RPMI7951 (cell line): Measurements from ENCODE around the gene SLC44A3. TPM values are rescaled to one million over a fixed set of nuclear protein-coding genes. Genes with fewer than 3 reads are reported as not detected.

Source experiments
- DNase-seq: peaks from one replicate; pipeline ENCODE4 v3.0.0-alpha.2; 2012; ENCODE audit warnings: low read depth
- total RNA-seq: library from RNA; depleted of rRNA; stranded (reverse); fragments of >200 nt; shearing (Covaris generic); gene quantifications from 2 replicates; pipeline ENCODE4 v1.2.3, GENCODE V29; 2014

SLC44A3 gene
- total RNA-seq, 1 experiment from 2014 or later, result 1.1 TPM

DNA sequence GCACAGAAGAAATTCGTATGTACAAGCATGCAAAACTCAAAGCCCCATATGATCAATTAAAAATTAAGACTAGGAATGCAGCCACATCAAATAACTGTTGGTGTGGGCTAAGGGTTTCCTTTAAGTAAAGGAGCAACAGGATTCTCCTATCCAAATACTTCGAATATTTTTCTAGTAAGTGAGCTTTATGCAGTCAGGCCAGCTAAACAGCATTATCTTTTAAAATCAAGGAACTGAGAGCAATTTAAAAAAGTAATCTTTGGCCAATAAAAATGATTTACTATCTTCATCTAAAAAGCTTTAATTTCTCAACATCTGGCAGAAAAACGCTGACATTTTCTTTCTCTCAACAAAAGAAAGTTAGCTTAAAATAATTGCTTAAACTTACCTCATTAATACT is 87.0 kb downstream of the SLC44A3 start:
- DNase-seq, result no peak

DNA sequence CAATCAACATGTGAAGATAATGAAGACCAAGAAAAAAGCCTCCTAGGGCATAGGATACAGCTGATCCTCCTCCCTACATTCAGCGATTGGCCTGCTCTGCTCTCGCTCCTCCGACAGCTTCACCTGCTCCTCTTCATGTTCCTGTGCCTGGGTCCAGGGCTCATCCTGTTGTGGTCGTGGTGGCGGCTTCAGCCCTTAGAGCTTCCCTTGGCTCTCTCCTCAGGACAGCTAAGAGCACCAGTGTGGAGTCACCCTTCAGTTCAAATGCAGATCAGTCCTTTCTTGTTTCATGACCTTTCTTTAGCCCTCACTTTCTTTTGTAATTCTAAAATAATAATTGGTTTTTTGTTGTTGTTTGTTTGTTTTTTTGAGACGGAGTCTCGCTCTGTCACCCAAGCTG is 88.0 kb downstream of the SLC44A3 start:
- no peak for DNase-seq

DNA sequence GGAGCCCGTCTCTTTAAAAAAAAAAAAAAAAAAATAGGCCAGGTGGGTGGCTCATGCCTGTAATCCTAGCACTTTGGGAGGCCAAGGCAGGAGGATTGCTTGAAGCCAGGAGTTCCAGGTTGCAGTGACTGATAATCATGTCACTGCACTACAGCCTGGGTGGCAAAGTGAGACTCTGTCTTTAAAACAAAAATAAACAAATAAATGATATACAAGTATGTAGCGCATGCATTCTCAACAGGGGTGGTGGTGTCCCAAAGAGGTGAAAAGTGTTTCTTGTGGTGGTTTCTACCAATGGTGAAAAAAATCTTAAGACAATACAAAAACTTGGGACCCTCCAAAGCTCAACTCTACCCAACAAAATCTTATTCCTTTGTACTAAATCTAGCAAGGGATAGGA is 88.8 kb downstream of the SLC44A3 start:
- no peak for DNase-seq

DNA sequence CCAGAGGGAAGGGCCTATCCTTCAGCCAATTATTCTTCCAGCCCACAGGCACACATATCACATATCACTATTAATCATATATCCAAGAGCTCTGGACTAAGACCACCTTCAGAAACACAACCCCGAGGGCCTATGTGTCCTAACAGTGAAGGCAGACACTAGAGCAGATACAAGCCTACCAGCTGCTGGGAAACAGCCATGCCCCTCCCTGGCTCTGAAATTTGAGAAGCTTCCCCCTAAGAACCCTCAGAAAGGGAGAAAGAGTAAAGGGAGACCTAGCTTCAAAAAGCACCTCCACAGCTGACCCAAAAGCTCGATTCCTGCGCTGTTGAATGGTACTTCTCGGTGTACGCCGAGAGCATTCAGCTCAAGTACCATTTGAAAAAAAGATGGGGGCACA is 89.3 kb downstream of the SLC44A3 start:
- no peak for DNase-seq

DNA sequence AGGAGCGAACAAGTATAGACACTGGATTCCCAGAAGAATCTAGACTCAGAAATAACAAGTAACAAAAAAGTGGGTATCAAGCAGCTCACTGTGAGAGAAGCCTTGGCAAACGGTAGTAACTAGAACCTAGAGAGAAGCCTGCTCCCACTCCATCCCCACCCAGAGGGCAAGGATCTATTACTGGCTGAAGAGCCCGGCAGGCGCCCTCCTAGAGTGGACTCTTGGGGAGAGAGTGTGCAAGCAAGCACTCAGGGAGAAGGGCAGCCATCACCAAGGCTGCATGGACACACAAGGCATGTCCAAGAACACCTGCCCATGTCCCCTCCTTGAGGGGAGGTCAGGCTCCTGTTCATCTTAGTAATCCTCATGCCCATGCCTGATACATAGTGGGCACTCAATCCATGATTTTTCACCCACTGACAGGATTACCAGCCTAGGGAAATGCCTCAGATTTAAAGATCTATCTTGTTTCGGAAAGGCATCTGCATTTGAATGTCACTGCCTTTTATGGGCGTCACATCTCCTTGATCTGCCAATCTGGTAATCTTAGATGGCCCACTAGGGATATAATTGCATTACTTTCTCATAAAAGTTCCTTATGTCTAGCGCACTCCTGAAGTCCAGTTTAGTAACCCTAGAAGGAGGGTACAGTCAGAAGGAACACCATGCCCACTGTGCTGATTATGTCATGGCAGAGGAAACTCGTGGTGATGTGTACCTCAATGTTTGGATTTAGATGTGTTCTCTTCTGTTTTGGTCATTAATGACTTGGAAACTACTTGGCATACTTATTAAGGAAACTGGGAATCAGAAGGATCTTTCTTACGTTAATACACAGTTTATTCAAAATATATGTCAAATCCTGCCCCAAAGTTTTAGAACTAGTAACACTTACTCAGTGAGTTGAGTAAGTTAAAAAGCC is 92.4 kb downstream of the SLC44A3 start:
- DNase-seq, result no peak

DNA sequence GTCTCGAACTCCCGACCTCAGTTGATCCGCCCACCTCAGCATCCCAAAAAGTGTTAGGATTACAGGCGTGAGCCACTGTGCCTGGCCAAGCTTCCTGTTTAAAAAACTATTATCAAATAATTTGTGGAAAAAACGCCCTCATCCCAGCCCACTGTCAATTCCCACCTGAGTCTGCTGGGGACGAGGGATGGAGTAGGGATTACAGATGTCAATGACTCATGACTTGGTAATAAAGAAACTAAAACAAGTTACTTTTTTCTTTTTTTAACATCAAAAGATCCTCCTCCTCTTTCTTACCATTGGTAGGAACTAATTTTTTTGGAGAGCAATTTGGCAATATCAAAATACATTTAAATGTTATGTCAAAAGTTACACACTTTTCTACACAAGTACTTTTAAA is 97.1 kb downstream of the SLC44A3 start:
- no peak for DNase-seq

DNA sequence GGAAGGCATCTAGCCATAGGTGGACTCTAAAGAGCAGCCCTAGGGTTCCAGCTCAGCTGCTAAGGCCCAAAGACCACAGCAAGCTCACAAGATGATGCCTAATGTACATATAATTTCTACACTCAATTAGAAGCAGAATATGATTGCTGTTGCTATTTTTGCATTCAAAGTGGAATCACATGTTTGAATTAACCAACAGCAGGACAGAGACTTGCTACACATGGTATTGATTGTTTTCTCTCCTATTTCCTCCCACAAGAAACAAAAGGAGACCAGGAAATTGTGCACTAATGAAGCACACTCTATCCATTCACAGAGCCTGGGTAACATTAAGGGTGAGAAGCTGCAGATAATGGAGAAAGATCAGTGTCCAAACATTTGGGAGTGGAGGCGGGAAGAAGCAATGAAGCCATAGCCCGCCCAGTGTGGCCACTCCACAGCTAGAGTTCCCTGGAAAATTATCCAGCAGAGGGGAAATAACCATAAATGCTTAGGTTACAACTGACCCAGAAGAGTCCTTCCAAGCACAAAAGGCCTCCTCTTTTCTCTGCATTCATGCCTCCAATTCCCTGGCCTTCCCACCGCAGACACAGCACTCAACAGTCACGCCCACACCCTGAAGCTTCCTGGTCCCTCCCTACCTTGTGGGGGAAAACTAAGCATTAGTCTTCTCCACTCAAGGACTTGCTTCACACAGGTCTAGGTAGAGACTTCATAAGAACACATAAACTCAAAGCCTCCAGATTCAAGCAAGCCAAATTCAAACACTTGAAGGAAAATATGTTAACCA is 99.3 kb downstream of the SLC44A3 start:
- DNase-seq, result peak; percentile 42

DNA sequence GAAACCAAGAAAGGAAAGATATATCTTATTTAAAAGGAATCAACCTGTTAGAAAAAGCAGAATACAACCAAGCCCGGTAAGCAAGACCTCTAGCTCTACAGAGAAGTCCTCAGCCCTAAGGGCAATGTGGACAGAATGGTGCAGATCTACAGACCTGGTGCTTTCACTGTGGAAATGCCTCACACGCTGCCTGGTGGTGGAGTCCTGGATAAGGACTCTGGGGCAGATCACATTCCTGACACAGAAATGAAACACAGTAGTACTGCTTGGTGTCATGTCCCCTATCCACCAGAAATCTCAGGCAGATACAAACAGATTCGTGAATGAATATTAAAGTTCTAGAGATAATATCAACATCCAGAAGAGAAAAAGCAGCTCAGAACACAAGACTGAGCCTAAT is 99.9 kb downstream of the SLC44A3 start:
- DNase-seq, result peak; percentile 35

DNA sequence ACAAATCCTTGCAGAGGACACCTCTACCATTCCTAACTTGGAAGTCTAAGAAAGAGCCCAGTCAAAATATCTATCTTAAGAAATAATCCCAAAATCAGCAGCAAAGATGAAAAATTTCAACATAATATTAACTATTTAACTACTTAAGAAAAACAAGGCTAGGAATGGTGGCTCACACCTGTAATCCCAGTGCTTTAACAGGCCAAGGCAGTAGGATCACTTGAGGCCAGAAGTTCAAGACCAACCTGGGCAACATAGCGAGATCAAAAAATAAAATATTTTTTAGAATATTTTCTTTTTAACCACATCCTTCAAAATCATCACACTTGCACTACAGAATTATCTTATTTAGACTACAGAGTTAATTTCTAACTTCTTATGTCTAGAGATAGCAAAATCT is 101.8 kb downstream of the SLC44A3 start:
- DNase-seq, result no peak

DNA sequence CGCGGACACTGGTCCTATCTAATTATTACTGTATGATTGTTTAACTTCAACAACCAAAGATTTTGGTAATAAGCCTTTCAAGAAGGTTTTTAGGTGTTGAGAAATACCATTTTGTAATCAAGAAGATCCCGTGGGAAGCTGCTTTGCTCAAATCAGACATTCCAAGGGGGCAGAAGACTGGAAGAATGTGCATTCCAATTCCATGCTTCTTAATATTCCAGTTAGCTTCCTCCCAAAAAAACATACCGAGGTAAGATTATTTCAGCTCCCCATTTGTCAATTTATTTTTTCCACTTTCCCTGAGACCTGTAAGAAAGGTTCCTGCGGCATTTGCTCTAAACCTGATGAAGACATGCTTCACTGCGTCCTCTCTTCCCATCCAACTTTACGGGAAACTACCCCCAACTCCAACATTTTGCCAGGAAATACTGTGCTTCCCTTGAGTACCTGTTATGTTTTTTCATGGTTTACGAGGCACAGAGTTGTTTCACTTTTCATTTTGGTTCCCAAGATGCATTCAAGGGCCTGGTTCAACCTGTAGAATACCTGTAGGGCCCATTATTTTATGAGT is 102.7 kb downstream of the SLC44A3 start:
- peak; percentile 48 for DNase-seq

DNA sequence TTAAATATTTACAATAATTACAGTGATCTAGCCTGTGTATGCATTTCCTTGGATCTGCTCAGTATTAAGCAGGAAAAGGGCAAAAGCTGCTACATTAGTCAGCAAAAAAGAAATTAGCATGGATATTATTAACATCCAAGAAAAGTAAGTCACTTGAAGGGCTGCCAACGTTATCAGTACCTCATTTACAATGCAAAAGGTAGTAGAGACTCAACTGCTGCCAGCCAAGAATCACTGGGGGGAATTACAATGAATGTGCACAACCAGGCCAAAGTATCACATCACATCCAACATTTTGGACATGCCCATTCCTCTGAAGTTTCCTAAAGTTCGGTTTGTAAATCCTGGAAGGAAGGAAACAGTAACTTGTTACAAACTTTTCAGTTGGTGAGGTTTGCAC is 104.8 kb downstream of the SLC44A3 start:
- DNase-seq, result no peak

DNA sequence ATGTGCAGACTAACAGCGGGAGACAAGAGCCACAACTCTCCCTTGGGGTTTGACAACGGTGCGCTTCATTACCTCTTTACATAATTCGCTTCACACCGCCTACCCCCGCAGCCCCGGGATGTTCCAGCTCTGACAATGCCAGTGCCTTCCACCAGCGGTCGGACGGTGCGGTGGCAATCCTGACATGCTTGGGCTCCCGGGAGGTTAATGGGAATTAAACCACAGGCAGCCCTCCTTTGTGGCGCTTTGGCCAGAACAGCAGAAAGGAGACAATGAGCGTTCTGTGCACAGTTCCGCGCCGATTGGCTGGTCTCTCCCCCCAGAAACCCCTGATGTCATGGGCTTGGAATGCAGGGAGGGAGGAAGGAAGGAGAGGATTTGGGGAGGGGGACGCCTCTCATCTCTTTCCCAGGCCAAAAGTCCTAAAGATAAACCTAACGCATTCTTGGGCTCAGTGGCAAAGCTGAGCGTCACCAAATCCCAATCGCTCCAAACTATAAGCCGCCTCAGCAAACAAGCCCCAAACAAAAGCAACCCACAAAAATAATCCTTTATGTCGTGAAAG is 105.5 kb downstream of the SLC44A3 start:
- DNase-seq, result peak; percentile 94

DNA sequence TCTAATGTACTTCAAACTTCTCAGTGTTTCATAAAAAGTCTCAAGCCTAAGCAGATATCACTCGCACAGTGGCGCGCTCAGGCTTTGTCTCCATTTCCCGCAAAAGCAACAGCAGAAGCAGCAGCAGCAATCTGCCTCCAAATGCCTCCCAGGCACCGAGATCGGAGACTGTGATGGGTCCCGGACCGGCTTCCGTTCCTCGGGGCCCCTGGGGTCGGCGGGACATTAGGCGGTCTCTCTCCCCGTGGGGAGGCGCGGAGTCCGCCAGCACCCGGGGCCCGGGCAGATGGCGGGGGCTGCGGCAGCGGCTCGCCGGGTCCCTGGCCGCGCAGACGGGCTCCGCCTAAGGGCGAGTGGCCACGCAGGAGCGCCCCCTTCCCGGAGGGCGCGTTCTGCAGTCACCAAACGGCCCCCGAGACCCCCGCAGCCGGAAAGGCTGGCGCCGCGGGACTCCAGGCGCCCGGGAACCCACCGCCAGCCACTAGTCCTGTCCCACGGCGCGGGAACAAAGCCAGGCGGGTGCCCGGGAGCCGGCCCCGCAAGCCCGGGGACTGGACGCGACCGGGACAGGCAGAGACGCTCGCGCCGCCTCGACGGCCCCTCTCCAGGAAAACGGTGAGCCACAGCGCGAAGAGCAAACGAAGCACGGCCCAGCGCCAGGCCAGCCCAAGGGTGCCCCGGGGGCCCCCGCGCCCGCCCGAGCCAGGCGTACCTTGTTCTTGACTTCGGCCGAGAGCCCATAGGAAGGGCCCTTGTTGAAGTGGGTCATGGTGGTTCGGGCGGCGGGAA is 106.2 kb downstream of the SLC44A3 start:
- DNase-seq, result peak; percentile 55

DNA sequence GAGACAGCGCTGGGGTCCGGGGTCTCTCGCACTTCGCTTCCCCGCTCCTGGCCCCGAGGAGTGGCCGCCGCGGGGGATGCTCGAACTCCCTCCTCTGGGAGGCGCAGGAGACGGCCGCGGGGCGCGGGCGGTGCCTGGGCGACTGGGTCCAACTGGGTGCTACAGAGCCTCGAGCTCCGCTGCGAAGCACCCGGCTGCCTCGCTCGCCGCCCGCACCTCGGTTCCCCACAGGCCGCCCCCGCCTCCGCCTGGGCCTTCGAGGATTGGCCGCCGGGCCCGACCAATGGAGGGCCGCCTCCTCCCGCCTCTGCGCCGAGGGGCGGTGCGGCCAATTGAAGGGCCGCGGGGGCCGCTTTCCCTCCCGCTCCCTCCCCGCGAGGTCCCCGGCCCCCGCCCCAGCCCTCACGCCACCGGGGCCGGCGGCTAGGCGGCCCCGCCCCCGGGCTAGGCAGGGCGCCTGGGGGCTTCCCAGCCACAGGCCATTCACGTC is 106.8 kb downstream of the SLC44A3 start, which contains the start of gene CNN3:
Gene CNN3 (minus strand): TSS at position 196 of the 490 bp plus-strand sequence. CDS start 216 bp downstream, outside the sequence.
- DNase-seq, result peak; percentile 94

DNA sequence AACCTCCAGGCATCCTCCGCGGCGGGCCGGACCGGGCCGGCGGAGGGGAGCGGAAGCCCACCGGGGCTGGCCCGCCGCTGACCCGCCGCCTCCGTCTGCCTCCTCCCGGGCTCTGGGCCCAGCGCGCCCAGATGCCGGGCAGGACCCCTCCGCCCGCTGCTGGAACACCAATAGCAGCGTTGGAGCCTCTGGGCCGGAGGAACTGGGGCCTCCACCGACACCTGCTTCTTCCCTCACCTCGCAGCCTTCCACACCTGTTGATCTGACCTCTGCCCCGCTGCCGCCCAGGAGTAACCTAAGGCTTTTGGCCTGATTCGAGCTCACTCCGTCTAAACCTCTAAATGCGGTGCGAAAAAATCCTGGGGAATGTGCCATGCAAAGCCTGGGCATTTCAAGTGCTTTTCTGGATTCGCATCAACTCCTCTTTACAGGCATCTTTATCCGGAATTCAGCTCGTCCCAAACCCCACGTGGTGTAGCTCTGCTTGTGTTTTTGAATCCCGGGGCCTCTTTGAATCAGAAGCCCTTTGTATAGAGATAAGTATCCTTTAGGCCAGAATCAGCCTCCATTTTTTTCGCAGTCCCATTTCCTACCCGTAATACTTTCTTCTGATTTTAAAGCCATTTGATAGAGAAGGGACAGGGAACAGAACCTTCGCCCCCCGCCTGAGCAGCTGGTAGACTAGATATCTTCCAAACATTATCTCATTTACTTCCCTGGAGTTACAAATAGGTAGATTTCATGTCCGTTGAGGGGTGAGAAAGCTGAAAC is 107.4 kb downstream of the SLC44A3 start:
- peak; percentile 70 for DNase-seq

DNA sequence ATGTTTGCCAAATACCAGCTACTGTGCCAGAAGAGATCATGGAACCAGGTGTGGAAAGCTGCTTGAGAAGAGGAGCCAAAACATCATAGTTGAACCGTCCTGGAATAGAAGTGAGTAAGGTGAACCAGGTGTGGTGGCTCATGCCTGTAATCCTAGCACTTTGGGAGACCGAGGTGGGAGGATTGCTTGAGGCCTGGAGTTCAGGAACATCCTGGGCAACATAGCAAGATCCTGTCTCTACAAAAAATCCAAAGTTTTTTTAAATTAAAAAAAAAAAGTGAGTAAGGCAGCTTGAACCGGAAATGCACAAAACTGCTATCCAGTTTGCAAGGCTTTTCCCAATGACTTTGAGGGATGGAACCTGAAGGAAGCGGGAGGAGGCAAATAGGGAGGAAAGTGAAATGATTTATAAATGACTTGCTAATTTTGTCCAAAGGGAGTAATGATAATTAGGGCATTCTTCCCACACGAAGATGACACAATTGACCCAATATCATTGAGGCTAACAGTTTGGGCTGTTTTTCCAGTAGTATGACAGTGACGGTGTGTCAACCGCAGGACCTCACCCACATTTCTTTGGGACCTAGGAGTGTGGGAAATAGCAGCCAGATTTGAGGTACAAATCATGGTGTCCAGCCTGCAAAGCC is 108.3 kb downstream of the SLC44A3 start:
- DNase-seq, result no peak

DNA sequence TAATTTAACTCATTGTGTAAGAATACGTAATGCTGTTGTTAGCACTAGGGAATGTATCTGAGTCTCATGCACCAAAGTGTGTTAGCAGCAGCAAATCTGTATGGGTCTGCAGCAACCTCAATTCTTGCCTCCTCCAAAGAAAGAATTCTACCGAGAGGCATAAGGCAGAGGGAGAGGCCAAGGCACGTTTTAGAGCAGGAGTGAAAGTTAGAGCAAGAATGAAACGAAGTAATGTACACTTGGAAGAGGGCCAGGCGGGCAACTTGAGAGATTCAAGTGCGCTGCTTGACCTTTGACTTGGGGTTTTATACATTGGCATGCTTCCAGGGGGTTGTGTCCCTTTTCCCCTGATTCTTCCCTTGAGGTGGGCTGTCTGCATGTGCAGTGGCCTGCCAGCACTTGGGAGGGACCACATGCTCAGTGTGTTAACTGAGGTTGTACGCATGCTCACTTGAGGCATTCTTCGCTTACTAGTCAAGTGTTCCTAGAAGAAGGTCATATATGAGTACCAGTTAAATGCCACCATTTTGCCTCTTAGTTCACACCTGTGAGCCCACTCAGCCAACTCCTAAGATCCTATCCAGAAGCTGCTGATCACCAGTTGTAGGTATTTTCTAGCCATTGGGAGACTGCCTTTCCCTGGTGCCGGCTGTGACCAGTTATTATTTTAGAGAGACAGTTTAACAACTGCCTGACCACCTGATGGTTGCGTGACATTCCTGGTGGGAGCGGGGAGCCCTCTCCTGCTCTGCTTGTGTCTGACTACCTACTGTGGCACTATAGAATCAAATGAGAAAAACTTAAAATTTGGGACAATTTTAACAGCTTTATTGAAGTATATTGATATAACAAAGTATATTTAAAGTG is 109.4 kb downstream of the SLC44A3 start:
- DNase-seq, result peak; percentile 39

DNA sequence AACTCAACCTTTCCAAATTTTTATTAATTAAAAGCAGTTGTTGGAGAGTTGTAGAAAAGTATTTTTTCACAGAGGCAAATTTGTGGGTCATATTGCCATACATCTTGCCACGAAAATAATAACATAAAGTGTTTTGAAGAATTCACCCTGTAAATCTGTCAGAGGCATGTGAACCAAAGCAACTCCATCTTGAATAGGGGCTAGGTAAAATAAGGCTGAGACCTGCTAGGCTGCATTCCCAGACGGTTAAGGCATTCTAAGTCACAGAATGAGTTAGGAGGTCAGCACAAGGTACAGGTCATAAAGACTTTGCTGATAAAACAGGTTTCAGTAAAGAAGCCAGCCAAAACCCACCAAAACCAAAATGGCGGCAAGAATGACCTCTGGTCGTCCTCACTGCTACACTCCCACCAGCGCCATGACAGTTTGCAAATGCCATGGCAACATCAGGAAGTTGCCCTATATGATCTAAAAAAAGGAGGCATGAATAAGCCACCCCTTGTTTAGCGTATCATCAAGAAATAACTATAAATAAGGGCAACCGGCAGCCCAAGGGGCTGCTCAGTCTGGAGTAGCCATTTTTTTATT is 111.2 kb downstream of the SLC44A3 start:
- DNase-seq, result no peak
